Liver (tissue), 9 donors: Measurements from ENCODE around the gene PCDH15. TPM values are rescaled to one million over a fixed set of nuclear protein-coding genes. Genes with fewer than 3 reads are reported as not detected.

ENCODE experiments used
- DNase-seq: peaks from one replicate; pipeline ENCODE4 v3.0.0-alpha.2; 2017; ENCODE audit warnings: low spot score
- H3K27ac ChIP-seq, 2 donors: one replicate each; pipeline ENCODE4 v1.7.0; 2013; ENCODE audit warnings: inconsistent platforms in 2 of 2, low read length in 2 of 2, control low read depth in 1 of 2, low read depth in 1 of 2, mild to moderate bottlenecking in 1 of 2
- H3K27me3 ChIP-seq, 4 donors: one replicate each; pipeline versions ENCODE4 v1.6.1 to v1.7.0; 2013; ENCODE audit warnings: low read length in 3 of 4, inconsistent platforms in 1 of 4, mild to moderate bottlenecking in 1 of 4, moderate library complexity in 1 of 4; ENCODE audit not compliant: control insufficient read depth in 4 of 4, insufficient read depth in 4 of 4
- H3K36me3 ChIP-seq, 4 donors: one replicate each; pipeline versions ENCODE4 v1.6.1 to v1.7.0; 2013; ENCODE audit warnings: low read length in 3 of 4, mild to moderate bottlenecking in 3 of 4, low read depth in 1 of 4, moderate library complexity in 1 of 4; ENCODE audit not compliant: control insufficient read depth in 4 of 4, insufficient read depth in 3 of 4
- H3K4me1 ChIP-seq, 4 donors: one replicate each; pipeline versions ENCODE4 v1.6.1 to v1.7.0; 2013; ENCODE audit warnings: low read length in 3 of 4, mild to moderate bottlenecking in 3 of 4, moderate library complexity in 1 of 4; ENCODE audit not compliant: control insufficient read depth in 4 of 4, insufficient read depth in 4 of 4
- H3K4me3 ChIP-seq, 3 donors: one replicate each; pipeline versions ENCODE4 v1.6.1 to v1.7.0; 2013; ENCODE audit warnings: low read length in 3 of 3, control low read depth in 1 of 3, low read depth in 1 of 3, mild to moderate bottlenecking in 1 of 3
- H3K9ac ChIP-seq, 2 donors: one replicate each; pipeline ENCODE4 v1.7.0; 2013; ENCODE audit warnings: low read length in 2 of 2, mild to moderate bottlenecking in 2 of 2, moderate library complexity in 2 of 2, control low read depth in 1 of 2, low read depth in 1 of 2
- H3K9me3 ChIP-seq, 4 donors: one replicate each; pipeline versions ENCODE4 v1.6.1 to v1.7.0; 2013; ENCODE audit warnings: low read length in 3 of 4; ENCODE audit not compliant: control insufficient read depth in 4 of 4
- ATF3 ChIP-seq: IDR thresholded peaks from 2 replicates; pipeline ENCODE4 v1.6.1; 2016; ENCODE audit warnings: antibody characterized with exemption
- CTCF ChIP-seq: fragments of 150-350 bp; IDR thresholded peaks from 2 replicates; pipeline ENCODE4 v1.5.1; 2017; ENCODE audit warnings: improper control_type of control experiment, low read depth, low read length; ENCODE audit not compliant: missing input control
- EGR1 ChIP-seq, 2 donors: IDR thresholded peaks; 2 replicates each; pipeline ENCODE4 v1.6.1; 2016 to 2018; ENCODE audit warnings: antibody characterized with exemption in 2 of 2, low read depth in 2 of 2
- FOXA1 ChIP-seq: IDR thresholded peaks from 2 replicates; pipeline ENCODE4 v1.6.1; 2016; ENCODE audit warnings: antibody characterized with exemption
- GABPA ChIP-seq, 2 donors: IDR thresholded peaks in 1 of 2; conservative IDR thresholded peaks in 1 of 2; 2 replicates each; pipeline ENCODE4 v1.6.1; 2016; ENCODE audit warnings: antibody characterized with exemption in 2 of 2, mild to moderate bottlenecking in 1 of 2, moderate library complexity in 1 of 2
- HNF4A ChIP-seq, 2 donors: conservative IDR thresholded peaks; 2 replicates each; pipeline ENCODE4 v1.6.1; 2016; ENCODE audit warnings: antibody characterized with exemption in 2 of 2, mild to moderate bottlenecking in 2 of 2
- HNF4G ChIP-seq: IDR thresholded peaks from 2 replicates; pipeline ENCODE4 v1.6.1; 2016; ENCODE audit warnings: antibody characterized with exemption
- JUND ChIP-seq, 2 donors: IDR thresholded peaks; 2 replicates each; pipeline ENCODE4 v1.6.1; 2016; ENCODE audit warnings: antibody characterized with exemption in 2 of 2
- MAX ChIP-seq: IDR thresholded peaks from 2 replicates; pipeline ENCODE4 v1.6.1; 2016; ENCODE audit warnings: antibody characterized with exemption
- NR2F2 ChIP-seq: IDR thresholded peaks from 2 replicates; pipeline ENCODE4 v1.6.1; 2016; ENCODE audit warnings: antibody characterized with exemption
- RAD21 ChIP-seq, 2 donors: IDR thresholded peaks; 2 replicates each; pipeline ENCODE4 v1.6.1; 2016; ENCODE audit warnings: antibody characterized with exemption in 2 of 2, mild to moderate bottlenecking in 2 of 2
- REST ChIP-seq: IDR thresholded peaks from 2 replicates; pipeline ENCODE4 v1.6.1; 2016; ENCODE audit warnings: antibody characterized with exemption, mild to moderate bottlenecking
- RXRA ChIP-seq, 2 donors: IDR thresholded peaks; 2 replicates each; pipeline ENCODE4 v1.6.1; 2017 to 2018; ENCODE audit warnings: antibody characterized with exemption in 2 of 2, mild to moderate bottlenecking in 1 of 2
- SP1 ChIP-seq: IDR thresholded peaks from 2 replicates; pipeline ENCODE4 v1.6.1; 2018; ENCODE audit warnings: antibody characterized with exemption, mild to moderate bottlenecking
- TAF1 ChIP-seq: conservative IDR thresholded peaks from 2 replicates; pipeline ENCODE4 v1.6.1; 2016; ENCODE audit warnings: antibody characterized with exemption, mild to moderate bottlenecking
- YY1 ChIP-seq: IDR thresholded peaks from 2 replicates; pipeline ENCODE4 v1.6.1; 2016; ENCODE audit warnings: antibody characterized with exemption, mild to moderate bottlenecking
- ZBTB33 ChIP-seq: IDR thresholded peaks from 2 replicates; pipeline ENCODE4 v1.6.1; 2016; ENCODE audit warnings: antibody characterized with exemption
- WGBS: extraction: QIAGEN DNeasy Blood & Tissue Kit; methylation state at CpG from one replicate; pipeline ENCODE4 v1.1.7; 2013; 5-methylcytosine and 5-hydroxymethylcytosine counted together
- polyA plus RNA-seq, 2 donors: library from polyadenylated mRNA; stranded (reverse) in 1 of 2; unstranded in 1 of 2; fragments of 200-250 nt in 1 of 2; fragments of >200 nt in 1 of 2; fragmentation: Nextera tagmentation in 1 of 2; extraction: Ambion mirVana in 1 of 2; gene quantifications; one replicate each; pipeline versions ENCODE4 v1.2.1 to v1.2.3, GENCODE V29; 2013 to 2015
- total RNA-seq, 2 donors: library from RNA; depleted of rRNA; stranded (reverse); fragments of >200 nt; gene quantifications; one replicate each; pipeline ENCODE4 v1.2.3, GENCODE V29; 2014
- donor health status: healthy.
- donor health status: healthy.
- donor health status: healthy.
- donor health status: healthy.
- donor health status: healthy.

Gene PCDH15
- total and polyA plus RNA-seq, 4 donors = 0.05 TPM; not detected in 3

- no peak overlapping the region for H3K4me3 ChIP-seq
- WGBS = 83% methylated on average over 6 of the region's 6 CpGs
- TF ChIP-seq CTCF = no peak
- TF ChIP-seq MAX = no peak
- H3K4me1 ChIP-seq = no peaks in the 10 kb centered on the region
- H3K9me3 ChIP-seq = no peaks in the 10 kb centered on the region
- H3K27me3 ChIP-seq = no peaks in the 10 kb centered on the region
- no peak overlapping the region for H3K9ac ChIP-seq
- no peaks in the 10 kb centered on the region for H3K36me3 ChIP-seq
- H3K27ac ChIP-seq = no peak overlapping the region
- DNase-seq = no peak
Observed at GRCh38 chr10:54124209-54124885, 676.7 kb downstream of the PCDH15 start.

- no peaks in the 10 kb centered on the region for H3K27me3 ChIP-seq
- TF ChIP-seq FOXA1 = no peak
- TF ChIP-seq TAF1 = no peak
- TF ChIP-seq RXRA (IDR thresholded peaks at IDR 0.05) = no peak
- no peak for TF ChIP-seq ATF3
- TF ChIP-seq EGR1 (IDR thresholded peaks at IDR 0.05; ENCODE audit: low read depth in 2 of 2) = no peak
- TF ChIP-seq RAD21 (IDR thresholded peaks at IDR 0.05) = no peak
- TF ChIP-seq ZBTB33 = no peak
- TF ChIP-seq CTCF = no peak
- TF ChIP-seq SP1 = no peak
- no peak for TF ChIP-seq YY1
- no peak for TF ChIP-seq REST
- no peak for TF ChIP-seq GABPA (IDR thresholded peaks at IDR 0.05 in 1 of 2, conservative IDR thresholded peaks at IDR 0.05 in 1 of 2)
- TF ChIP-seq HNF4A (conservative IDR thresholded peaks at IDR 0.05) = no peak
- TF ChIP-seq NR2F2 = no peak
- TF ChIP-seq JUND (IDR thresholded peaks at IDR 0.05) = no peak
- no peak for TF ChIP-seq HNF4G
- TF ChIP-seq MAX = no peak
- no peak overlapping the region for H3K27ac ChIP-seq
- H3K9me3 ChIP-seq = no peaks in the 10 kb centered on the region
- no peaks in the 10 kb centered on the region for H3K4me1 ChIP-seq
- H3K36me3 ChIP-seq = no peaks in the 10 kb centered on the region
- WGBS = 89% methylated on average over 1 of the region's 1 CpG
- DNase-seq = no peak
- no peak overlapping the region for H3K4me3 ChIP-seq
- no peak overlapping the region for H3K9ac ChIP-seq
Observed at GRCh38 chr10:54120806-54121205, 680.2 kb downstream of the PCDH15 start.
